Spleen (tissue), 11 donors: ENCODE measurements around the gene HECW1. TPM values are rescaled to one million over a fixed set of nuclear protein-coding genes. Genes with fewer than 3 reads are reported as not detected.

Experiments
- DNase-seq: peaks from one replicate; pipeline ENCODE4 v3.0.0-alpha.2; 2020
- H3K27ac ChIP-seq, 8 donors: fragments of 200-600 bp; sonication (generic) in 7 of 8; 1 replicate in 4 of 8; 2 replicates in 4 of 8; pipeline versions ENCODE4 v1.5.0 to v1.8.0; 2016 to 2021; ENCODE audit warnings: inconsistent platforms in 4 of 8, mild to moderate bottlenecking in 4 of 8, moderate library complexity in 1 of 8
- H3K27me3 ChIP-seq, 7 donors: fragments of 200-600 bp; sonication (generic) in 6 of 7; replicated peaks in 1 of 7; 1 replicate in 4 of 7; 2 replicates in 3 of 7; pipeline versions ENCODE4 v1.5.0 to v1.8.0; 2016 to 2021; ENCODE audit warnings: inconsistent platforms in 3 of 7, mild to moderate bottlenecking in 1 of 7
- H3K36me3 ChIP-seq, 6 donors: fragments of 200-600 bp; sonication (generic) in 5 of 6; 1 replicate in 4 of 6; 2 replicates in 2 of 6; pipeline versions ENCODE4 v1.5.0 to v1.8.0; 2016 to 2021; ENCODE audit warnings: inconsistent platforms in 2 of 6
- H3K4me1 ChIP-seq, 6 donors: fragments of 200-600 bp; sonication (generic) in 5 of 6; 1 replicate in 3 of 6; 2 replicates in 3 of 6; pipeline versions ENCODE4 v1.5.0 to v1.8.0; 2016 to 2021; ENCODE audit warnings: inconsistent platforms in 3 of 6
- H3K4me3 ChIP-seq, 8 donors: fragments of 200-600 bp; sonication (generic) in 7 of 8; 1 replicate in 4 of 8; 2 replicates in 4 of 8; pipeline versions ENCODE4 v1.5.0 to v1.8.0; 2016 to 2021; ENCODE audit warnings: inconsistent platforms in 4 of 8, mild to moderate bottlenecking in 4 of 8, moderate library complexity in 2 of 8
- H3K9me3 ChIP-seq, 8 donors: fragments of 200-600 bp; sonication (generic) in 7 of 8; 1 replicate in 4 of 8; 2 replicates in 4 of 8; pipeline versions ENCODE4 v1.5.0 to v1.8.0; 2016 to 2021; ENCODE audit warnings: inconsistent platforms in 4 of 8
- POLR2A ChIP-seq, 3 donors: fragments of 450-650 bp; IDR thresholded peaks; one replicate each; pipeline ENCODE4 v1.5.1; 2017; ENCODE audit warnings: antibody characterized with exemption in 3 of 3, mild to moderate bottlenecking in 1 of 3
- POLR2AphosphoS5 ChIP-seq, 3 donors: sonication (generic); formaldehyde crosslinking; IDR thresholded peaks; one replicate each; pipeline ENCODE4 v1.5.1; 2017; ENCODE audit warnings: antibody characterized with exemption in 3 of 3
- whole genome bisulfite sequencing, 5 donors: extraction: QIAGEN DNeasy Blood & Tissue Kit in 3 of 5; methylation state at CpG; one replicate each; pipeline versions ENCODE4 v1.1.5 to v1.1.7; 2013 to 2018; 5-methylcytosine and 5-hydroxymethylcytosine counted together
- intact Hi-C: fragments of 100-400 bp; cut with DNase I; formaldehyde crosslinking; loops from one replicate; pipeline ENCODE4 v1.15.0; 2023; ENCODE audit warnings: low total_unique reads
- polyA plus RNA-seq, 3 donors: library from polyadenylated mRNA; stranded (reverse); fragments of 200-250 nt; gene quantifications; one replicate each; pipeline ENCODE4 v1.2.1, GENCODE V29; 2013
- total RNA-seq, 7 donors: library from RNA; depleted of rRNA in 3 of 7; stranded (reverse); fragments of >200 nt in 3 of 7; fragmentation: NEBNext Ultra II Directional in 4 of 7; extraction: Animal tissue kit (Norgen Biotek cat#: 25700) in 4 of 7; gene quantifications; one replicate each; pipeline versions ENCODE4 v1.1.0 to v1.2.1, GENCODE V29; 2016 to 2021
- TF ChIP-seq, protein P1 (sequence below), 11 experiments: fragments of 200-600 bp in 7 of 11; fragments of 450-650 bp in 4 of 11; sonication (generic) in 4 of 11; IDR thresholded peaks in 8 of 11; conservative IDR thresholded peaks in 3 of 11; 1 replicate in 7 of 11; 2 replicates in 4 of 11; pipeline versions ENCODE4 v1.4.0 to v1.8.0; 2016 to 2021; ENCODE audit warnings: antibody characterized with exemption in 11 of 11, inconsistent platforms in 4 of 11, mild to moderate bottlenecking in 1 of 11
- donor health status: healthy with polysubstance abuse.
- donor health status: DM: no; HTN: no; CAD: no; lungs with moderate emphysema.
- donor health status: DM: no; HTN: no; CAD: no.
- donor health status: Bipolar disorder and iron deficiency.
- donor health status: healthy.
- donor health status: DM: no; HTN: no; CAD: no.
- donor health status: DM: yes; HTN: yes; CAD: no.

Gene HECW1
- total and polyA plus RNA-seq, 10 donors, result 0.03 to 1.5 (median 0.40) TPM; not detected in 1

- peaks cover 0 to 7% (median 1%) of the 10 kb centered on the region in 6 donors for H3K4me1 ChIP-seq
- no peak overlapping the region for H3K27ac ChIP-seq
- no peak for DNase-seq
- peaks cover 0 to 7% (median 0%) of the 10 kb centered on the region in 7 donors for H3K27me3 ChIP-seq
- no peak overlapping the region for H3K4me3 ChIP-seq
- intact Hi-C loops, result no loop called here
- H3K36me3 ChIP-seq, result no peaks in the 10 kb centered on the region
- TF ChIP-seq, protein P1, sequence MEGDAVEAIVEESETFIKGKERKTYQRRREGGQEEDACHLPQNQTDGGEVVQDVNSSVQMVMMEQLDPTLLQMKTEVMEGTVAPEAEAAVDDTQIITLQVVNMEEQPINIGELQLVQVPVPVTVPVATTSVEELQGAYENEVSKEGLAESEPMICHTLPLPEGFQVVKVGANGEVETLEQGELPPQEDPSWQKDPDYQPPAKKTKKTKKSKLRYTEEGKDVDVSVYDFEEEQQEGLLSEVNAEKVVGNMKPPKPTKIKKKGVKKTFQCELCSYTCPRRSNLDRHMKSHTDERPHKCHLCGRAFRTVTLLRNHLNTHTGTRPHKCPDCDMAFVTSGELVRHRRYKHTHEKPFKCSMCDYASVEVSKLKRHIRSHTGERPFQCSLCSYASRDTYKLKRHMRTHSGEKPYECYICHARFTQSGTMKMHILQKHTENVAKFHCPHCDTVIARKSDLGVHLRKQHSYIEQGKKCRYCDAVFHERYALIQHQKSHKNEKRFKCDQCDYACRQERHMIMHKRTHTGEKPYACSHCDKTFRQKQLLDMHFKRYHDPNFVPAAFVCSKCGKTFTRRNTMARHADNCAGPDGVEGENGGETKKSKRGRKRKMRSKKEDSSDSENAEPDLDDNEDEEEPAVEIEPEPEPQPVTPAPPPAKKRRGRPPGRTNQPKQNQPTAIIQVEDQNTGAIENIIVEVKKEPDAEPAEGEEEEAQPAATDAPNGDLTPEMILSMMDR (IDR thresholded peaks at IDR 0.05 in 8 of 11, conservative IDR thresholded peaks at IDR 0.05 in 3 of 11), result no peak
- no peak for TF ChIP-seq POLR2AphosphoS5 (IDR thresholded peaks at IDR 0.05)
- TF ChIP-seq POLR2A (IDR thresholded peaks at IDR 0.05), result no peak
- 55 to 69% (median 64%) methylated on average over 11 of the region's 11 CpGs for WGBS, 5 donors
- no peaks in the 10 kb centered on the region for H3K9me3 ChIP-seq
Measured at GRCh38 chr7:43302773-43303460, 190.5 kb downstream of the HECW1 start.

DNA sequence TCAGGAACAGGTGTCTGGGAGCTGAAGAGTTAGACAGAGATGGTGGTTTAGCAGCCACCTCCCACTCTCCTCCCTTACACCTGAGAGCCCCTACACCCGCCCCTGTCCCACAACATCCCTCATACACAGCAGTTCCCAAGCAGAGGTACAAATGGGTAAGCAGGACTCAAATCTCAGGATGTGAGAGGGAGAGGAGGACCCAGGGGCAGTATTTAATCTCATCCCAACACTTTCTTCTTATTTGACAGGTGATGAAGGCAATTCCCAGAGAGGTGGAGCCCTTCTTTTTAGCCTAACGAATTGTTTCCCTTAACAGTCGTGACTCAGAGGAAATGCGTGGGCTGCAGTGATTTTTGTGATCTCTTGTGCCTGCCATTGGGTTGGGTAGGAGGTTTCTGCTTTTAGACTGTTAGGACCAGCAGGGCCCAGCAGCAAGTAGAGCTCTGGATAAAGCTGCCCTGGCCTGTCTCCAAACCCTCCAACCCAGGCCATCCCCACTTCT, 191.3 kb downstream of the HECW1 start:
- H3K4me1 ChIP-seq, result peaks cover 0 to 7% (median 1%) of the 10 kb centered on the region in 6 donors
- DNase-seq, result no peak
- intact Hi-C loops, result no loop called here
- no peak overlapping the region for H3K4me3 ChIP-seq
- 35 to 39% (median 37%) methylated on average over 4 of the region's 4 CpGs for WGBS, 5 donors
- no peaks in the 10 kb centered on the region for H3K36me3 ChIP-seq
- H3K27ac ChIP-seq, result peak overlapping the region in 1 of 8 donors; percentile 32
- TF ChIP-seq, protein P1 (IDR thresholded peaks at IDR 0.05 in 8 of 11, conservative IDR thresholded peaks at IDR 0.05 in 3 of 11), result no peak
- TF ChIP-seq POLR2A (IDR thresholded peaks at IDR 0.05), result no peak
- TF ChIP-seq POLR2AphosphoS5 (IDR thresholded peaks at IDR 0.05), result no peak
- H3K9me3 ChIP-seq, result no peaks in the 10 kb centered on the region
- H3K27me3 ChIP-seq, result peaks cover 0 to 7% (median 0%) of the 10 kb centered on the region in 7 donors

GRCh38 chr7:43306404-43306803, 194.0 kb downstream of the HECW1 start:
- no peak overlapping the region for H3K27ac ChIP-seq
- no peak for DNase-seq
- no peak for TF ChIP-seq POLR2A (IDR thresholded peaks at IDR 0.05)
- TF ChIP-seq POLR2AphosphoS5 (IDR thresholded peaks at IDR 0.05), result no peak
- TF ChIP-seq, protein P1 (IDR thresholded peaks at IDR 0.05 in 8 of 11, conservative IDR thresholded peaks at IDR 0.05 in 3 of 11), result no peak
- intact Hi-C loops, result no loop called here
- peaks cover 0 to 7% (median 0%) of the 10 kb centered on the region in 7 donors for H3K27me3 ChIP-seq
- H3K4me1 ChIP-seq, result peaks cover 0 to 7% (median 1%) of the 10 kb centered on the region in 6 donors
- 83 to 96% (median 92%) methylated on average over 5 of the region's 5 CpGs for WGBS, 5 donors
- H3K36me3 ChIP-seq, result no peaks in the 10 kb centered on the region
- no peaks in the 10 kb centered on the region for H3K9me3 ChIP-seq
- H3K4me3 ChIP-seq, result no peak overlapping the region

DNA sequence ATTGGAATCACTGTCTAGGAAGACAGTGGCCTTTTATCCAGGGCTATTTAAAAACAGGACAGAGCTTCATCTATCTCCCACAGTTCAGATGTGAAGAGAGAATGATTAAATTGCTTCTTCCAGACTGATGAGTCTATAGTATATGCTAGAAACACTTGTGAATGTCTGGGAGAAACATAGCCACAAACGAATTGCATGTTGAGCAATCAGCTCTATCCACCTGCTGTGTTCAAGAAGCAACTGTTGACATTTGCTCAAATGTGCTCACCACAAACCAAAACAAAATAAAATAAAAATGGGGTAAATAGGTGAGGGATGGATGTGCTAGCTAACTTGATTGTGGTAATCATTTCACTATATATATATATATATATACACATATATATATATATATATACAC, 195.1 kb downstream of the HECW1 start:
- intact Hi-C loops, result no loop called here
- 38 to 81% (median 69%) methylated on average over 1 of the region's 1 CpG for WGBS, 5 donors
- H3K27ac ChIP-seq, result no peak overlapping the region

More for the DNA sequence above, 195.1 kb downstream of the HECW1 start:
- Histone ChIP-seq H3K36me3 (no peaks in the 10 kb centered on the region), H3K4me1 (peaks cover 0 to 7% (median 1%) of the 10 kb centered on the region in 6 donors), H3K9me3 (no peaks in the 10 kb centered on the region), H3K27me3 (peaks cover 0 to under 1% (median 0%) of the 10 kb centered on the region in 7 donors), H3K4me3 (no peak overlapping the region)
- DNase-seq, result no peak
- TF ChIP-seq POLR2A (IDR thresholded peaks at IDR 0.05) (no peak), POLR2AphosphoS5 (IDR thresholded peaks at IDR 0.05) (no peak)
- TF ChIP-seq, protein P1 (IDR thresholded peaks at IDR 0.05 in 8 of 11, conservative IDR thresholded peaks at IDR 0.05 in 3 of 11), result no peak
